SU-DHL-6 (cell line): ENCODE data around the gene EDAR.

ENCODE experiments used
- CTCF ChIP-seq: fragments of 200-600 bp; sonication (generic); IDR thresholded peaks from one replicate; pipeline ENCODE4 v1.5.1; 2017; ENCODE audit warnings: antibody characterized with exemption, mild to moderate bottlenecking, low read length, moderate library complexity; ENCODE audit not compliant: insufficient read depth, poor library complexity, severe bottlenecking
- EZH2phosphoT487 ChIP-seq: fragments of 200-600 bp; sonication (generic), shearing (Covaris generic); conservative IDR thresholded peaks from 2 replicates; pipeline ENCODE4 v1.6.1; 2018; ENCODE audit warnings: mild to moderate bottlenecking, antibody characterized with exemption, low read length, moderate library complexity, mixed read lengths

GRCh38 chr2:109024477-109024876, 35.5 kb upstream of the EDAR start:
- TF ChIP-seq CTCF (no peak), EZH2phosphoT487 (no peak)
